ENCODE data around the gene BRCA2.

The BRCA2 gene

DNA sequence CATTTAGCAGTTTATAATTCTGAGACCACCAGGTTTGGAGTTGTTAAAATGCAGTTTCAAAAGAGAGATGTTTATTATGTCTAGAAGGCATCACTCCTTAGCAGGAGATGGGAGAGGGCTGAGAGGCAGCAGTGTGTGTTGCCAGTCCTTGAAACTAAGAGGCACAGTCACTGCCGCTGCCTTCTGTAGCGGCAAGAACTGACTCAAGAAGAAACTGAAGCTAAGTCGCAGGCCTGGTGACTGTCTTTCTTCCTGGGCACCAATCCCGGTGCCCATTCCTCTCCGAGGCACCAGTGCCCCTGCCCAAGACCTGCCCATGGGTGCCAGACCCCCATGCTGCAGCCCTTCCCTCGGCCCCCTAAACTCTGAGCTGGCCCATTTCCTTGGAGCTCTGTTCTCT is 92.5 kb downstream of the BRCA2 start:
- TF ChIP-seq, protein P1, sequence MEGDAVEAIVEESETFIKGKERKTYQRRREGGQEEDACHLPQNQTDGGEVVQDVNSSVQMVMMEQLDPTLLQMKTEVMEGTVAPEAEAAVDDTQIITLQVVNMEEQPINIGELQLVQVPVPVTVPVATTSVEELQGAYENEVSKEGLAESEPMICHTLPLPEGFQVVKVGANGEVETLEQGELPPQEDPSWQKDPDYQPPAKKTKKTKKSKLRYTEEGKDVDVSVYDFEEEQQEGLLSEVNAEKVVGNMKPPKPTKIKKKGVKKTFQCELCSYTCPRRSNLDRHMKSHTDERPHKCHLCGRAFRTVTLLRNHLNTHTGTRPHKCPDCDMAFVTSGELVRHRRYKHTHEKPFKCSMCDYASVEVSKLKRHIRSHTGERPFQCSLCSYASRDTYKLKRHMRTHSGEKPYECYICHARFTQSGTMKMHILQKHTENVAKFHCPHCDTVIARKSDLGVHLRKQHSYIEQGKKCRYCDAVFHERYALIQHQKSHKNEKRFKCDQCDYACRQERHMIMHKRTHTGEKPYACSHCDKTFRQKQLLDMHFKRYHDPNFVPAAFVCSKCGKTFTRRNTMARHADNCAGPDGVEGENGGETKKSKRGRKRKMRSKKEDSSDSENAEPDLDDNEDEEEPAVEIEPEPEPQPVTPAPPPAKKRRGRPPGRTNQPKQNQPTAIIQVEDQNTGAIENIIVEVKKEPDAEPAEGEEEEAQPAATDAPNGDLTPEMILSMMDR (IDR thresholded peaks at IDR 0.05; ENCODE audit: low read depth, low read length, missing control alignments), result no peak
- H3K4me3 ChIP-seq (ENCODE audit: low read depth, low read length), result no peak overlapping the region; the same call in 1 of the 2 replicates
- no peak for DNase-seq (ENCODE audit: low read depth)

DNA sequence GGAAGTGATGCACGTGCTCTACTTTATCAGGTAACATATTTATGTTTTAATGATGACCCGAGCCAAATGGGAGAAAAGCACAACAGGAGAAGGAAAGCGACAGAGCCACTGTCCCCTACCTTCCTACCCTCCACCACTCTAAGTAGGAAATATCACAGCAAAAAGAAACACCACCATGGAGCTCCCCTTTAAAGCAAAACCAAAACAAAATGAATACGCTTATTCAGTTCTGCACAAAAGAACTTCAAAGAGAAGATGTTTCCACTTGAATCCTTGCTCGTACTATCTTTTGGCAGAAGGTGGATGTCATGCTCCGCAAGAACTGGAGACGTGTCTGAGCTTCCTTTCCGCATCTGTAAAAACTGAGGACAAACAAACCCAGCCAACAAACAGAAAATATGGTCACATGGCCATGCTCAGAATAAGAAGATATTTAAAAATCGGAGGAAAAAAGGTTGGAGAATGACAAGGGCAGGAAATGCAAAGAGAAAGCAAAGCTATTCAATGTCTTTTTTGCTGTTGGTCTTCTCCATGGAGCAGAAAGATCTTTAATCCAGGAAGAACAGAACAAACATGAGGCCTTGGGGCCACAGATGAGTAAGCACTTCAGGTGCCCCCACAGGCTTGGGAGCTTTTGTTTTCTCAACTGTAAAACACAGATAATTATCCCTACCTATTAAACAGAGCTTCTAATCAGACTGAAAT is 93.1 kb downstream of the BRCA2 start:
- DNase-seq (ENCODE audit: low read depth), result no peak
- H3K4me3 ChIP-seq (ENCODE audit: low read depth, low read length), result no peak overlapping the region; the same call in 1 of the 2 replicates
- TF ChIP-seq, protein P1 (IDR thresholded peaks at IDR 0.05; ENCODE audit: low read depth, low read length, missing control alignments), result no peak

DNA sequence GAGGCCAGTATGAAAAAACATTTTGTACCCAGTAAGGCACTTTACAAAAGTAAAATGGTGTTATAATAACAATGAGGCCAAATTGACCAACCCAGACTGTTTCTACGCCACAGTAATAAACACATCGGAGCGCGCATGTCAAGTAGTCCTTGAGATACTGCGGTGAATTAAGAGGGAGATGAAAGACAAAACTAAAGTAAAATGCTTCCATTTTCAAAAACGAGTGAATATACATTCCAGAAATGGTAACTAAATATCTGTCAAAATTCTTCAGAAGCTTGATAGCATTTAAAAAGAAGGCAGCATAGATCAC is 93.6 kb downstream of the BRCA2 start:
- TF ChIP-seq, protein P1 (IDR thresholded peaks at IDR 0.05; ENCODE audit: low read depth, low read length, missing control alignments), result no peak
- H3K4me3 ChIP-seq (ENCODE audit: low read depth, low read length), result no peak overlapping the region
- DNase-seq (ENCODE audit: low read depth), result no peak

DNA sequence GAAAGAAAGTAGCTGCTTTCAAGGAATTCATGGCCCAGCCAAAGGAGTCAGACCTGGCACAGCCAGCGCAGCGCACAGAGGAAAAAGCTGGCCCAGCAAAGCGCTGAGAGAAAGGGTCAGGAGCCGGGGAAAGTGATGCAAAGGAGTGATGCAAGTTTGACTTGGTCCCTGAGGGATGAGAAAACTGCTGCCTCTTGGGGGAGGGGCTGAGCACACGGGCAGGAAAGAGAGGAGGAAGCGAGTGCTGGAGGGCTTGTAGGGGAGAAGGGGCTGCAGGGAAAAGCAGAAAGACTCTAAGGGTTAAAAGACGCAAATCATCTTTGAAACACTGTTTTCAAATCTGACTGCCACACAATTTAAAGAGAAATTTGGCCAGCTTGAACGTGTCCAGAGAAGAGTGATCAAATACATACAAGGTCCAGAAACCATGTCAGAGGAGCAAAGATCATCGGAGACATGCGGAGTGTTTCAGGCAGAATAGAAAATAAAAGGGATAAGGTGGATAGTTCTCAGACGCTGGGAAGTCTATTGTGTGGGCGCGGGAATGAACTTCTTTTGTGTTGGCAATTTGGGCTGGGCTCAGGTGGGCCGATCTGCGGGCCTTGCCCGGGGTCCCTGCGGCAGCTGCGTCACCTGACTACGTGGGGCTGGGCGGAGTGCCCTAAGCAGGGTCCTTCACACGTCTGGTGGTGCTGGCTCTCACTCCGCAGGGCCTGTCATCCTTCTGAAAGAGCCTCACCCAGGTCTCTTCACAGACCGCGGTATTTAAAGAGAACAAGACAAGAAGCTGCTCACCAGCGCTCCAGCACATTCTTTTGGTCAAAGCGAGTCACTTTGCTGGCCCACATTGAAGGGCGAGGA is 94.5 kb downstream of the BRCA2 start:
- TF ChIP-seq, protein P1 (IDR thresholded peaks at IDR 0.05; ENCODE audit: low read depth, low read length, missing control alignments), result no peak
- no peak overlapping the region for H3K4me3 ChIP-seq (ENCODE audit: low read depth, low read length)
- no peak for DNase-seq (ENCODE audit: low read depth)

DNA sequence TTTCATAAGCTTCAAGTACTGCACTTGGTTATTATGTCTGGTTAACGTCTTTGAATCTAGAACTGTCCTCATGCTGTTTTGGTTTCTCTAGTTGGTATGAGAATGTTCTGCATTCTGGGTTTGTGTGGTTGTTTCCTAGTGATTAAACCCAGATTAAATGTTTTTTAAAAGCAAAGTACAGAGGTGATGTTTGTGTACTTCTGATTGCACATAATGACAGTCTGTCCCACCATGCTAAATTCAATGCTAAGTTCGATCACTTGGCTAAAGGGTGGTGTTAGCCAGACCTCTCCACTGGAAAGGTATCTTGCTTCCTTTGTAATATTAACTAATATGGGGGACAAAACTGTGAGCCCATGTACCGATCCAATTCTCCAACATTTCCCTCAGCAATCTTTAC is 98.0 kb downstream of the BRCA2 start:
- no peak overlapping the region for H3K4me3 ChIP-seq (ENCODE audit: low read depth, low read length)
- no peak for DNase-seq (ENCODE audit: low read depth)
- TF ChIP-seq, protein P1 (IDR thresholded peaks at IDR 0.05; ENCODE audit: low read depth, low read length, missing control alignments), result no peak

DNA sequence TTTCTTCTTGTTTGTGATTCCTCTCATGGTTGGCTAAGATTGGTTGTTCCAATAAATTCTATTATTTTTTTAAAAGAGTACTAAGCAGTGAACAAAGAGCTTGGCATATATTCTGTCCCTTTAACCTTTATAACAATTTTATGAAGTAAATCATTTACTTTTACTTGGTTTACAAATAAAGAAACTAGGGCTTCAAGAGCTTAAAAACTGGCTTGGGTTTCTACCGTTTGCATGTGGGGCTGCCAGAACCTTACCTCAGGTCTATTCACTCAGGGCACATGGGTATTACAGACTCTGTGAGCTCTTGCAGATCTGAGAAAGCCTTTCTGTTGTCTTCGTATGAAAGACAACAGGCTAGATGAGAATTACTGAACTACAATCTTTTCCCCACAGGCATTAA is 99.3 kb downstream of the BRCA2 start:
- H3K4me3 ChIP-seq (ENCODE audit: low read depth, low read length), result no peak overlapping the region
- no peak for DNase-seq (ENCODE audit: low read depth)
- TF ChIP-seq, protein P1 (IDR thresholded peaks at IDR 0.05; ENCODE audit: low read depth, low read length, missing control alignments), result no peak

Data from GM12864 (cell line).